Thyroid gland (tissue), 4 donors: ENCODE data around the gene PHF21B.

Experiments used
- CTCF ChIP-seq, 6 experiments: fragments of 200-600 bp in 3 of 6; fragments of 450-650 bp in 3 of 6; sonication (generic) in 3 of 6; IDR thresholded peaks; one replicate each; pipeline ENCODE4 v1.5.1; 2016 to 2019; ENCODE audit warnings: antibody characterized with exemption in 6 of 6, mild to moderate bottlenecking in 2 of 6, inconsistent platforms in 1 of 6, moderate library complexity in 1 of 6
- POLR2A ChIP-seq, 2 donors: fragments of 450-650 bp; IDR thresholded peaks; one replicate each; pipeline ENCODE4 v1.6.1; 2017; ENCODE audit warnings: antibody characterized with exemption in 2 of 2, mild to moderate bottlenecking in 2 of 2, moderate library complexity in 1 of 2

GRCh38 chr22:44970291-44970690 is 39.5 kb downstream of the PHF21B start:
- TF ChIP-seq POLR2A (IDR thresholded peaks at IDR 0.05) (no peak), CTCF (IDR thresholded peaks at IDR 0.05) (no peak)
